ENCODE measurements around the gene FARS2.

GRCh38 chr6:5453546-5453945, 192.2 kb downstream of the FARS2 start:
- TF ChIP-seq FOXM1 (IDR thresholded peaks at IDR 0.05; ENCODE audit: borderline replicate concordance), result no peak
- no peak for TF ChIP-seq SUZ12 (IDR thresholded peaks at IDR 0.05)
- no peak for TF ChIP-seq SP1 (IDR thresholded peaks at IDR 0.05)
- TF ChIP-seq FOXK2 (IDR thresholded peaks at IDR 0.05), result no peak
